Activated CD8-positive, alpha-beta memory T cell treated with anti-CD3 and anti-CD28 coated beads, Interleukin-2, amount 50 U/mL, for 1 hour (primary cell): ENCODE data around the gene NMD3.
"Not testable (repeated sequence)": the region's sequence is repeated elsewhere in the genome, so short reads cannot be mapped to it uniquely, and the experiment has no call there.

ENCODE experiments used
- DNase-seq: peaks from one replicate; pipeline ENCODE4 v3.0.0-alpha.2; 2020; ENCODE audit errors: extremely low read depth

The NMD3 gene

DNA sequence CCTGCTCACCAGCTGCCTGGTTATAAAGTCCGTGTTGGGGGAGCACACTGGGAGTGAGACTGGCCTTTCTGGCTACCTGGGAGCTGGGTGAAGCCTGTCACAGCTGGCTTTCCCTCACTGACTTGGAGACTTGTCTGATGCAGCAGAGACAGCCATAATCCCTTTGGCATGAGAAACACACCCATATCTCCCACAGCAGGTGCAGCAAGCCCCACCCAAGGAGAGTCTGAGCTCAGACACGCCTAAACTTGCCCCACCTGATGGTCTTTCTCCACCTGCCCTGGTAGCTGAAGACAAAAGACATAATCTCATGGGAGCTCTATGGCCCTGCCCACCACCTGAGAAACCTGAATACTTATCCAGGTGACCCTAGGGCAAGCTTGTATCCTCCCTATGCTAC lies 54.8 kb downstream of the NMD3 start:
- DNase-seq = no peak

DNA sequence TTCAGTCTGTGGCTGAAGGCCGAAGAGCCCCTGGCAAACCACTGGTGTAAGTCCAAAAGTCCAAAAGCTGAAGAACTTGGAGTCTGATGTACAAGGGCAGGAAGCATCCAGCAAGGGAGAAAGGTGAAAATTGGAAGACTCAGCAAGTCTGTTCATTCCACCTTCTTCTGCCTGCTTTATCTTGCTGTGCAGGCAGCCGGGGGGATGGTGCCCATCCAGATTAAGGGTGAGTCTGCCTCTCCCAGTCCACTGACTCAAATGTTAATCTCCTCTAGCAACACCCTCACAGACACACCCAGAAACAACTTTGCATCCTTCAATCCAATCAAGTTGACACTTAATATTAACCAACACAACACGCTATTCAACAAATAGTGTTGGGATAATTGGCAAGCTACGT lies 61.3 kb downstream of the NMD3 start:
- not testable (repeated sequence) for DNase-seq

DNA sequence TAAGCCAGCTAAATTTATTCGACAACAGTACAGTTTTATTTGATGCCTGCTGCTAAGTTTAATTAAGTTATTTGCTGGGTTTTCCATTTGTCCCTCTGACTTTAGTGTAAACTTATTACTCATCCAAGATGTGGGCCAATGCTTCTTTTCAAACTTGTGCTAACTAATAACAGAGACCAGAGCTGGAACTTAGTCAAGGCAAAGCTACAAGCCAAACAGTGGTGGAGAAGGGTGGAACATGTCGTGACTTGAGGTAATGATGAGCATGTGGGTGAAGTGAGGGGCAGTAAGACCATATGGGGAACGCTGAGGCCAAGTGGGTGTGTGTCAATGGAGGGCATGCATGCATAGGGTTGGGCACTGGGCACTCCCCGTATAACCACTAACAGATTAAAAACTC lies 63.9 kb downstream of the NMD3 start:
- DNase-seq = no peak

DNA sequence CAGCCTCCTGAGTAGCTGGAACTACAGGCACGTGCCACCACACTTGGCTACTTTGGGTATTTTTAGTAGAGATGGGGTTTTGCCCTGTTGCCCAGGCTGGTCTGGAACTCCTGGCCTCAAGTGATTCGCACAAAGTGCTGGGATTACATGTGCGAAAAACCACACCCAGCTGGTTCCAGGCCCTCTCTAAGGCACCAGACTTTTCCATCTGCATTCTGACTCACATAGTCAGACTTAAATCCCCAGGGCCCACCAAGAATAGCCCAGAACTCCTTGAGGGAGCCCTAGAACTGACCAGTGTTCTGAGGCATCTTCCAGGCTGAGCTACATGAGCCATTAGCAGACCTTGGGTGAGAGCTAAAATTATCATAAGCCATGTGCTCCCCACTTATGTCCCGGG lies 68.1 kb downstream of the NMD3 start:
- no peak for DNase-seq

DNA sequence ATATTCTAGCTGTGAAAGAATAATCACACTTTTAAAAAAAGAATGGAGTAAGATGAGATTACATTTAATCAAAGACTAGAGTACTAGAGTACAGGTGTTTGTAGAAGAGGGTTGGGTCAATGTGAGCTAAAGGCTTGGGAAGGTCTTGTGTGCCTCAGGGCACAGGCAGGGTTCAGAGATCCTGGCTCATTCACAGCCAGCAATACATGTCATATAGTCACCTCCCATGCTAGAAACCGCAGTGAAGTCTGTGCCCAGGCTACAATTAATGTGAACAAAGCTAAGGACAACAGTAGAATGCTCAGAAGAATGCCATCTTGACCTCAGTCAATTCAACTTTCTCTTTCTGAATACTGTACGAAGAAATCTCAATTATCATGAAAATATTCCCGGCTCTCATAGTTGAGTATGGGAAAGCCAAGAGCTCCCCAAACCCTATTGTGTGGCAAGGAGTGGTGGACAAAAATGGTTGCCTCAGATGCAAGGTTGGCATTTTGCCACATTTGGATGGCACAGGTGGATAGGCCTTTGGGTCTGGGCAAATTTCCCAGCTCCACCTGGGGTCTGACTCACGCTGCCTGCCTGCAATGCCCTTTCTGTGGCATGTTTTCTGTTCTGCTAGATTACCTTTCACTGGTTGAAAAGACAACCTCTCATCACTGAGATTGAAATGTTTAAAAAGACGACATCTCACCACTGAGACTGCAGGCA lies 70.2 kb downstream of the NMD3 start:
- no peak for DNase-seq

DNA sequence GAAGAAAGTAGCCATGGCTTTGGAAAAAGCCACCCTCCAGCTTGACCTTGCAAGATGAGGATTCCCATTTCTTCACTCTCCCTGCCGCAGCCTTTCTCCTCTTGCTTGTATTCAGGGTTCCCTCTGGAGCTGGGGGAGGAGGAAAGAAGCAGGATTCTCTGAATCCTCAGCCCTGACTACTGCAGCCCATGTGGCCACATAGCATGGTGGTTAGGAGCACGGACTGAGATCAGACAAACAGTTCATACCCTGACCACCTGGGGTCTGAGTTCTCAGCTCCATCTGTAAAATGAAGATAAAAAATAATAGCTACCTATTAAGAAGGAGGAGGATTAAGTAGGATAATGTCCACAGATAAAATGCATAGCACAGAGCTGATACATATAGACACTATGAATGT lies 72.3 kb downstream of the NMD3 start:
- DNase-seq = no peak

DNA sequence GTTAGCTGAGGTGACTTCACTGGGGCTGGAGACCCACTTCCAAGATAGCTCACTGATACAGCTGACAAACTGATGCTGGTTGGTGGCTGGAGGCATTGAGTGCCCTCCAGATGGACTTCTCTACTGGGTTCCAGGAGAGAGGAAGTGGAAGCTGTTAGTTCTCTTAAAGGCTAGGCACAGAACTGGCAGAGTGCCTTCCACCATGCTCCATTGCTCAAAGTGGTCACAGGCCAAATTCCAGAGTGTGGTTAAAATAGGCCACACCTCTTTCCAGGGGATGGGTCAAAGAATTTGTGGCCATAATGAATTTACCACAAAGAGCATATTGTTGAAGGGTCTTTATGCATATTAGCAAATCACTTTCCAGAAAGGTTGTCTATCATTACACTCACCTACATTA lies 74.2 kb downstream of the NMD3 start:
- DNase-seq = no peak

DNA sequence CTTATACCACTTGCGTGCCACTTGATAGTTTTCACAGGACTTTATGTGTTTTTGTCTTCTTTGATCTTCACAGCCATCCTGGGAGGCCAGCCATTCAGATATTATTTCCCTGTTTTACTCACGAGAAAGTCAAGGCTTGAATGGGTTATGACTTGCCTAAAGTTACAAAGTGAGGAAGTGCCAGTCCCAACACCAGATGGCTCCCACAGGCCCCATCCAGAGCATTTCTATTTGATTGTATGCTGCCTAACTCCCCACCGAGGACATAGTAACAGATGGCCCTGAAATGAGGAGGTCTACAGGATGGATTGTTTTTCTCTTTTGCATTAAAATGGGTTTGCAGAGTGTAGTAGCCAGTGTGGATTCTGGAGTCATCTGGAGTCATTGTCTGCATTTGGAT lies 75.7 kb downstream of the NMD3 start:
- DNase-seq = no peak
